AG20443 (cell line): ENCODE data around the gene SLC9A3.
"Not testable (repeated sequence)": the region's sequence is repeated elsewhere in the genome, so short reads cannot be mapped to it uniquely, and the experiment has no call there.

ENCODE experiments used
- DNase-seq: peaks from one replicate; pipeline ENCODE4 v3.0.0; 2012; ENCODE audit warnings: low spot score, mixed read lengths

The SLC9A3 gene

GRCh38 chr5:488744-489688 lies 35.2 kb downstream of the SLC9A3 start:
- DNase-seq = no peak

GRCh38 chr5:488241-488640 lies 36.0 kb downstream of the SLC9A3 start:
- no peak for DNase-seq

GRCh38 chr5:486597-486996 lies 37.7 kb downstream of the SLC9A3 start:
- not testable (repeated sequence) for DNase-seq

- no peak for DNase-seq
Measured at GRCh38 chr5:485946-486491, 38.2 kb downstream of the SLC9A3 start.

- DNase-seq = no peak
Measured at GRCh38 chr5:485113-485945, 38.9 kb downstream of the SLC9A3 start.

- no peak for DNase-seq
Measured at GRCh38 chr5:484556-484955, 39.7 kb downstream of the SLC9A3 start.

- DNase-seq = no peak
Measured at GRCh38 chr5:483434-484140, 40.7 kb downstream of the SLC9A3 start.

- DNase-seq = no peak
Measured at GRCh38 chr5:483011-483410, 41.2 kb downstream of the SLC9A3 start.

GRCh38 chr5:482506-482905 lies 41.7 kb downstream of the SLC9A3 start:
- no peak for DNase-seq

- DNase-seq = no peak
Measured at GRCh38 chr5:482021-482420, 42.2 kb downstream of the SLC9A3 start.

GRCh38 chr5:481347-481746 lies 42.9 kb downstream of the SLC9A3 start:
- DNase-seq = no peak

- no peak for DNase-seq
Measured at GRCh38 chr5:479566-480319, 44.5 kb downstream of the SLC9A3 start.

GRCh38 chr5:478982-479535 lies 45.2 kb downstream of the SLC9A3 start:
- DNase-seq = no peak

- no peak for DNase-seq
Measured at GRCh38 chr5:478369-478981, 45.8 kb downstream of the SLC9A3 start.

- no peak for DNase-seq
Measured at GRCh38 chr5:477871-478270, 46.4 kb downstream of the SLC9A3 start.

- no peak for DNase-seq
Measured at GRCh38 chr5:477247-477646, 47.0 kb downstream of the SLC9A3 start.

GRCh38 chr5:476814-477175 lies 47.5 kb downstream of the SLC9A3 start:
- no peak for DNase-seq

GRCh38 chr5:476102-476813 lies 48.0 kb downstream of the SLC9A3 start:
- DNase-seq = no peak

- no peak for DNase-seq
Measured at GRCh38 chr5:475704-476101, 48.5 kb downstream of the SLC9A3 start.
